PC-3 (cell line): ENCODE measurements around the gene TBC1D8. TPM values are rescaled to one million over a fixed set of nuclear protein-coding genes. Genes with fewer than 3 reads are reported as not detected.

Source experiments
- ATAC-seq: fragments of 200-7000 bp; cut with Tn5 transposase; 2 replicates; pipeline ENCODE4 v1.9.1; 2020; ENCODE audit warnings: mild to moderate bottlenecking, moderate library complexity
- BruUV-seq: library from RNA; stranded (reverse); fragments of 400-500 nt; replicated peaks from 2 replicates; lab custom pipeline; 2021; lab: Mats Ljungman, UMichigan
- CTCF ChIA-PET: fragments of 300-600 bp; sonication (Branson Sonifier 250); formaldehyde crosslinking; loops from one replicate; lab custom pipeline; 2022; ENCODE audit warnings: antibody characterized with exemption; lab: Charles Lee
- POLR2A ChIA-PET: fragments of 300-600 bp; sonication (Branson Sonifier 250); formaldehyde crosslinking; loops from one replicate; lab custom pipeline; 2022; ENCODE audit warnings: antibody characterized with exemption; ENCODE audit not compliant: unreplicated experiment; lab: Charles Lee
- DNase-seq: peaks from one replicate; pipeline ENCODE4 v3.0.0-alpha.2; 2015
- H2AFZ ChIP-seq: fragments of 300-600 bp; sonication (generic); 2 replicates; pipeline ENCODE4 v1.6.0; 2016; ENCODE audit warnings: antibody characterized with exemption, low read length
- H3F3A ChIP-seq: fragments of 300-600 bp; sonication (generic); one replicate; pipeline ENCODE4 v1.6.0; 2017; ENCODE audit warnings: antibody characterized with exemption, low read length, control low read depth, mild to moderate bottlenecking; ENCODE audit not compliant: unreplicated experiment
- H3K27ac ChIP-seq: fragments of 300-600 bp; sonication (generic); 2 replicates; pipeline ENCODE4 v1.5.1; 2016; ENCODE audit warnings: mild to moderate bottlenecking, low read length
- H3K27me3 ChIP-seq: fragments of 300-600 bp; sonication (generic); 2 replicates; pipeline ENCODE4 v1.6.1; 2016; ENCODE audit warnings: low read length, mixed read lengths
- H3K36me3 ChIP-seq: fragments of 300-600 bp; sonication (generic); 2 replicates; pipeline ENCODE4 v1.6.1; 2016; ENCODE audit warnings: low read depth, mixed run types, low read length, mixed read lengths
- H3K4me1 ChIP-seq: fragments of 300-600 bp; sonication (generic); 2 replicates; pipeline ENCODE4 v1.5.1; 2016; ENCODE audit warnings: low read length; ENCODE audit not compliant: insufficient read depth
- H3K4me2 ChIP-seq: fragments of 300-600 bp; sonication (generic); 2 replicates; pipeline ENCODE4 v1.6.0; 2016; ENCODE audit warnings: low read length
- H3K4me3 ChIP-seq: fragments of 300-600 bp; sonication (generic); 2 replicates; pipeline ENCODE4 v1.5.1; 2016; ENCODE audit warnings: mild to moderate bottlenecking, low read length, mixed read lengths
- H3K79me2 ChIP-seq: fragments of 300-600 bp; sonication (generic); 2 replicates; pipeline ENCODE4 v1.6.1; 2017; ENCODE audit warnings: low read length, mixed read lengths
- H3K9ac ChIP-seq: fragments of 300-600 bp; sonication (generic); 2 replicates; pipeline ENCODE4 v1.6.0; 2016; ENCODE audit warnings: mild to moderate bottlenecking, low read length
- H3K9me2 ChIP-seq: fragments of 300-600 bp; sonication (generic); replicated peaks from 2 replicates; pipeline ENCODE4 v1.6.1; 2016; ENCODE audit warnings: mixed run types, low read length, mixed read lengths
- H3K9me3 ChIP-seq: fragments of 300-600 bp; sonication (generic); 2 replicates; pipeline ENCODE4 v1.6.1; 2016; ENCODE audit warnings: low read length, mixed read lengths
- H4K20me1 ChIP-seq: fragments of 300-600 bp; sonication (generic); 2 replicates; pipeline ENCODE4 v1.6.1; 2016; ENCODE audit warnings: low read length, mixed read lengths
- CTCF ChIP-seq: fragments of 300-600 bp; sonication (generic); conservative IDR thresholded peaks from 2 replicates; pipeline ENCODE4 v1.5.1; 2017; ENCODE audit warnings: antibody characterized with exemption, low read depth, mild to moderate bottlenecking, low read length
- EZH2 ChIP-seq: fragments of 300-600 bp; sonication (generic); IDR thresholded peaks from one replicate; pipeline ENCODE4 v1.6.1; 2017; ENCODE audit warnings: antibody characterized with exemption, mild to moderate bottlenecking, low read length; ENCODE audit not compliant: unreplicated experiment
- EZH2phosphoT487 ChIP-seq: fragments of 300-600 bp; sonication (generic); IDR thresholded peaks from 2 replicates; pipeline ENCODE4 v1.6.1; 2018; ENCODE audit warnings: mild to moderate bottlenecking, antibody characterized with exemption, low read length, borderline replicate concordance
- intact Hi-C: fragments of 100-400 bp; cut with micrococcal nuclease; formaldehyde crosslinking; loops from 2 replicates; pipeline ENCODE4 v1.9.0; 2023
- total RNA-seq: library from RNA; depleted of rRNA; stranded (reverse); fragments of >200 nt; gene quantifications from 2 replicates; pipeline ENCODE4 v1.2.3, GENCODE V29; 2014

Gene TBC1D8
- total RNA-seq, 1 experiment from 2014 or later: 39.7 TPM

DNA sequence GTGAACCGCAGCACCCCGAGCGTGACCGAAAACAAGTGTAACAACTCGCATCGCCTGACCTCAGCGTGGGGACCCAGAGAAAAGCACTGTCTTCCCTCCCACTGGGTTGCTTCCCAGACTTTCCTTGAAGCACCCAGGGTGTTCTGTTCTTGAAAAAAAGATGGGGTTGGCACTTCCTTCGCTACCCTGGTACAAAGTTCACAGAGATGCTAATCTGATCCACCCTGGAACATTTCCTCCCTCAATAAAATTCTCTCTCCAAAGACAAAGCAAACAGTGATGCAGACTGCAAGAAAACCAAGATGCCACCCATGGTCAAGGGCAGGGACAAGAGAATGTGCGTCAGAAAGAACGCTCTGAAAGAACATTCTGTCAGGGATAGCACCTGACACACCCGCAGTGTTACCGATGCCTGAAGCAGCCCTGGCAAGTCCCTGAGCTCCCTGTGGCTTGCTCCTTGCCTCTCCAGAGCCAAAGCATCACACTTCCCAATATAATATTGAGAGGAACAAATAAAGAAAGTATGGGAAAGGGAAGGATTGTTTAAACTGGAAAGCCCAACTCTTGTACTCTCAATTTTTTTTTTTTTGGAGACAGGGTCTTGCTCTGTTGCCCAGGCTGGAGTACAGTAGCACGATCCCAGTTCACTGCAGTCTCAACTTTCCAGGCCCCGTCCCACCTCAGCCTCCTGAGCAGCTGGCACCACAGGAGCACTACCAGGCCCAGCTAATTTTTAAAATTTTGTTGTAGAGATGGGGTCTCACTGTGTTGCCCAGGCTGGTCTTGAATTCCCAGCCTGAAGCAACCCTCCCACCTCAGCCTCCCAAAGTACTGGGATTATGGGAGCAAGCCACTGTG is 70.7 kb downstream of the TBC1D8 start:
- BruUV-seq: TSS peak; percentile 41
- no peak overlapping the region for H3K4me3 ChIP-seq
- peaks cover 21% of the 10 kb centered on the region for H3K36me3 ChIP-seq
- ChIA-PET CTCF (interaction anchor here (0.6 kb wide), 1 partner anchor 72 kb away, joined by 4 read pairs; no protein-coding TSS in a partner anchor), POLR2A (interaction anchor here (0.6 kb wide), 1 partner anchor 1206 kb away, joined by 4 read pairs; no protein-coding TSS in a partner anchor)
- H2AFZ ChIP-seq: no peak overlapping the region
- intact Hi-C loops: no loop called here
- peak overlapping the region; percentile 47 for H3K9ac ChIP-seq
- ATAC-seq (peak; percentile 94), DNase-seq (peak; percentile 70)
- H3K9me3 ChIP-seq: no peaks in the 10 kb centered on the region
- 0 out of 2 replicates have a peak overlapping the region, but pooled peaks have one; percentile 13 for H3K4me2 ChIP-seq
- H3K27me3 ChIP-seq: no peaks in the 10 kb centered on the region
- peak overlapping the region; percentile 82 for H3K27ac ChIP-seq
- H4K20me1 ChIP-seq: no peaks in the 10 kb centered on the region
- H3F3A ChIP-seq: no peaks in the 10 kb centered on the region
- peaks cover 19% of the 10 kb centered on the region for H3K4me1 ChIP-seq
- H3K9me2 ChIP-seq: no peaks in the 10 kb centered on the region
- TF ChIP-seq EZH2phosphoT487 (no peak), CTCF (no peak), EZH2 (no peak)
- H3K79me2 ChIP-seq: peaks cover 50% of the 10 kb centered on the region

GRCh38 chr2:101076581-101076980 is 74.6 kb downstream of the TBC1D8 start:
- ATAC-seq (0 out of 2 replicates have a peak, but pooled peaks have one; percentile 5), DNase-seq (no peak)
- Histone ChIP-seq H3K27ac (peak overlapping the region; percentile 5; the same call in 1 of the 2 replicates), H3K36me3 (peaks cover 22% of the 10 kb centered on the region), H3K9me3 (no peaks in the 10 kb centered on the region; the same call in 1 of the 2 replicates), H3K4me3 (no peak overlapping the region), H3K4me2 (no peak overlapping the region), H3K79me2 (peaks cover 46% of the 10 kb centered on the region), H3F3A (no peaks in the 10 kb centered on the region), H4K20me1 (no peaks in the 10 kb centered on the region), H3K4me1 (peaks cover 19% of the 10 kb centered on the region), H2AFZ (no peak overlapping the region), H3K27me3 (no peaks in the 10 kb centered on the region), H3K9ac (no peak overlapping the region), H3K9me2 (no peaks in the 10 kb centered on the region)
- no TSS peak for BruUV-seq
- intact Hi-C loops: no loop called here
- ChIA-PET POLR2A (no interaction called here), CTCF (no interaction called here)
- no peak for TF ChIP-seq CTCF
- TF ChIP-seq EZH2phosphoT487: no peak
- TF ChIP-seq EZH2: no peak
